HUES6 (cell line): ENCODE measurements around the gene GLIS1.

Experiments
- H3K27ac ChIP-seq: 2 replicates; pipeline ENCODE4 v1.7.0; 2013; ENCODE audit warnings: low read depth, mild to moderate bottlenecking, low read length, inconsistent platforms
- H3K27me3 ChIP-seq: 2 replicates; pipeline ENCODE4 v1.6.1; 2013; ENCODE audit warnings: low read length; ENCODE audit not compliant: control insufficient read depth, insufficient read depth
- H3K36me3 ChIP-seq: 2 replicates; pipeline ENCODE4 v1.6.1; 2013; ENCODE audit warnings: low read length; ENCODE audit not compliant: control insufficient read depth, insufficient read depth
- H3K4me1 ChIP-seq: 2 replicates; pipeline ENCODE4 v1.6.1; 2013; ENCODE audit warnings: low read length; ENCODE audit not compliant: control insufficient read depth, insufficient read depth
- H3K4me3 ChIP-seq: 2 replicates; pipeline ENCODE4 v1.5.1; 2013; ENCODE audit warnings: low read depth, low read length
- H3K9ac ChIP-seq: one replicate; pipeline ENCODE4 v1.6.1; 2013; ENCODE audit warnings: mild to moderate bottlenecking, low read length
- H3K9me3 ChIP-seq: 2 replicates; pipeline ENCODE4 v1.6.1; 2013; ENCODE audit warnings: low read depth, low read length; ENCODE audit not compliant: control insufficient read depth, insufficient read depth

The GLIS1 gene

GRCh38 chr1:53608676-53609075 lies 130.3 kb downstream of the GLIS1 start:
- Histone ChIP-seq H3K27me3 (peaks cover 13% of the 10 kb centered on the region), H3K4me1 (peaks cover 9% of the 10 kb centered on the region), H3K27ac (no peak overlapping the region), H3K9me3 (peaks cover 12% of the 10 kb centered on the region; the same call in 1 of the 2 replicates), H3K9ac (no peak overlapping the region), H3K36me3 (no peaks in the 10 kb centered on the region), H3K4me3 (no peak overlapping the region)

- Histone ChIP-seq H3K4me3 (no peak overlapping the region), H3K27me3 (peaks cover 13% of the 10 kb centered on the region), H3K9me3 (peaks cover 12% of the 10 kb centered on the region; the same call in 1 of the 2 replicates), H3K27ac (no peak overlapping the region), H3K4me1 (peaks cover 9% of the 10 kb centered on the region), H3K9ac (no peak overlapping the region), H3K36me3 (no peaks in the 10 kb centered on the region)
These were observed 130.9 kb downstream of the GLIS1 start for GRCh38 chr1:53608071-53608470.

GRCh38 chr1:53606651-53607051 lies 132.3 kb downstream of the GLIS1 start:
- H3K27me3 ChIP-seq = peaks cover 13% of the 10 kb centered on the region
- no peak overlapping the region for H3K4me3 ChIP-seq
- no peak overlapping the region for H3K9ac ChIP-seq
- H3K4me1 ChIP-seq = peaks cover 9% of the 10 kb centered on the region
- no peak overlapping the region for H3K27ac ChIP-seq
- peaks cover 9% of the 10 kb centered on the region; the same call in 1 of the 2 replicates for H3K9me3 ChIP-seq
- H3K36me3 ChIP-seq = no peaks in the 10 kb centered on the region

- H3K9me3 ChIP-seq = peaks cover 8% of the 10 kb centered on the region; the same call in 1 of the 2 replicates
- H3K4me3 ChIP-seq = no peak overlapping the region
- peaks cover 9% of the 10 kb centered on the region for H3K4me1 ChIP-seq
- H3K9ac ChIP-seq = no peak overlapping the region
- peaks cover 13% of the 10 kb centered on the region for H3K27me3 ChIP-seq
- H3K36me3 ChIP-seq = no peaks in the 10 kb centered on the region
- no peak overlapping the region for H3K27ac ChIP-seq
These were observed 132.8 kb downstream of the GLIS1 start for GRCh38 chr1:53606197-53606596.

- Histone ChIP-seq H3K27ac (no peak overlapping the region), H3K9me3 (no peaks in the 10 kb centered on the region; the same call in 1 of the 2 replicates), H3K27me3 (peaks cover 13% of the 10 kb centered on the region), H3K36me3 (no peaks in the 10 kb centered on the region), H3K4me1 (peaks cover 9% of the 10 kb centered on the region), H3K9ac (no peak overlapping the region), H3K4me3 (no peak overlapping the region)
These were observed 133.8 kb downstream of the GLIS1 start for GRCh38 chr1:53605181-53605580.

- Histone ChIP-seq H3K9ac (no peak overlapping the region), H3K36me3 (no peaks in the 10 kb centered on the region), H3K4me3 (no peak overlapping the region), H3K27me3 (peaks cover 13% of the 10 kb centered on the region), H3K9me3 (no peaks in the 10 kb centered on the region), H3K27ac (no peak overlapping the region), H3K4me1 (peaks cover 9% of the 10 kb centered on the region)
These were observed 134.6 kb downstream of the GLIS1 start for GRCh38 chr1:53604291-53604919.

GRCh38 chr1:53603431-53603830 lies 135.5 kb downstream of the GLIS1 start:
- Histone ChIP-seq H3K4me1 (peaks cover 9% of the 10 kb centered on the region), H3K9ac (no peak overlapping the region), H3K4me3 (no peak overlapping the region), H3K9me3 (no peaks in the 10 kb centered on the region), H3K36me3 (no peaks in the 10 kb centered on the region), H3K27ac (no peak overlapping the region), H3K27me3 (peaks cover 13% of the 10 kb centered on the region)

- Histone ChIP-seq H3K9ac (no peak overlapping the region), H3K27ac (no peak overlapping the region), H3K4me3 (no peak overlapping the region), H3K4me1 (peaks cover 9% of the 10 kb centered on the region), H3K27me3 (peaks cover 13% of the 10 kb centered on the region), H3K36me3 (no peaks in the 10 kb centered on the region), H3K9me3 (no peaks in the 10 kb centered on the region)
These were observed 136.8 kb downstream of the GLIS1 start for GRCh38 chr1:53601867-53602775.

GRCh38 chr1:53601031-53601745 lies 137.8 kb downstream of the GLIS1 start:
- Histone ChIP-seq H3K36me3 (no peaks in the 10 kb centered on the region), H3K27ac (no peak overlapping the region), H3K27me3 (peaks cover 12% of the 10 kb centered on the region), H3K4me3 (no peak overlapping the region), H3K9me3 (no peaks in the 10 kb centered on the region), H3K4me1 (no peaks in the 10 kb centered on the region; the same call in 1 of the 2 replicates), H3K9ac (no peak overlapping the region)

GRCh38 chr1:53600561-53600960 lies 138.4 kb downstream of the GLIS1 start:
- Histone ChIP-seq H3K27me3 (peaks cover 6% of the 10 kb centered on the region), H3K4me1 (no peaks in the 10 kb centered on the region), H3K27ac (no peak overlapping the region), H3K9me3 (no peaks in the 10 kb centered on the region), H3K9ac (no peak overlapping the region), H3K4me3 (no peak overlapping the region), H3K36me3 (no peaks in the 10 kb centered on the region)
